ENCODE measurements around the gene USP34.

USP34 gene

DNA sequence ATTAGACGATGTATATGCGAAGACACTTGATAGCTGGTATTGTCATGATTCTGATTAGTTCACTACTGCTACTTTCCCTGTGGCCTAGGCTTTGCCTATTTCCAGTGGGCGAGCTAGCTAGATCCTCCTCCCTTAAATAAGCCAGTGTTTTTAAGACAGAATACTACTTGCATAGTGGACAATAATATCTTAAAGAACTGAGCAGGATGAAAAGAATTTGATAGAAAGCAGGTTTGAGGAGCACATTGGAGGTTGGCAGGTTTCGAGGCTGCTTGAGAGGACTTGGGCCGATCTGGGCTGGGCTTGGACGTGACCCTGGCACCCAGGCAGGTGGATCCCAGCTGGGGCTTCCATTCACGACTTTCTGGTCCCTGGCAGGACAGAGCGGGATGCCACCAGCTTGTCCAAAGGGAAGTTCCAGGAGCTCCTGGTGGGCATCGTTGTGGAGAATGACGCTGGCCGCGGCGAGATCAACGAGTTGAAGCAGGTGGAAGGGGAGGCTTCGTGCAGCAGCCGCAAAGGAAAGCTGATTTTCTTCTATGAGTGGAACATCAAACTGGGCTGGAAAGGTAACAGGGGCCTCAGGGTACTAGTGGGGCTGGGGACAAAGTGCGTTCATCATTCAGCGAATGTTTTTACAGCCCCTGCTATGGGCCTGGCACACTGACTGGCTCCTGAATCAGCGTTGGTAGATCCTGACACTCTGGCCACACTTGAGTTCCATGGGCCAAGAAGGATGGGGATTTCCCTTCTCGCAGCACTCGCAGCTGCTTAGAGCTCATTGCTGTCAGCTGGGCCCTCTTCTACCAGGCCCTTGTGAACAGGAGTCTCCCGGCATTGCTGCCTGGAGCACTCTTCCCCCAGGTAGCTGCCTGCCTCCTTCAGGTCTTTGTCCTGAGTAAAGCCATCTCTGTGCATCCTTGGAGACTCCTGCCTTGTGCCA is 292.0 kb downstream of the USP34 start:
- H3K18ac ChIP-seq (ENCODE audit: low read depth in 1 of 2, low read length in 2 of 2), result peak overlapping the region in 1 of 2 experiments; percentile 30
- peaks cover 24 to 43% of the 10 kb centered on the region in 2 experiments for H3K36me3 ChIP-seq (ENCODE audit: control insufficient read depth in 1 of 2, insufficient read depth in 2 of 2, low read depth in 1 of 2, low read length in 2 of 2)

DNA sequence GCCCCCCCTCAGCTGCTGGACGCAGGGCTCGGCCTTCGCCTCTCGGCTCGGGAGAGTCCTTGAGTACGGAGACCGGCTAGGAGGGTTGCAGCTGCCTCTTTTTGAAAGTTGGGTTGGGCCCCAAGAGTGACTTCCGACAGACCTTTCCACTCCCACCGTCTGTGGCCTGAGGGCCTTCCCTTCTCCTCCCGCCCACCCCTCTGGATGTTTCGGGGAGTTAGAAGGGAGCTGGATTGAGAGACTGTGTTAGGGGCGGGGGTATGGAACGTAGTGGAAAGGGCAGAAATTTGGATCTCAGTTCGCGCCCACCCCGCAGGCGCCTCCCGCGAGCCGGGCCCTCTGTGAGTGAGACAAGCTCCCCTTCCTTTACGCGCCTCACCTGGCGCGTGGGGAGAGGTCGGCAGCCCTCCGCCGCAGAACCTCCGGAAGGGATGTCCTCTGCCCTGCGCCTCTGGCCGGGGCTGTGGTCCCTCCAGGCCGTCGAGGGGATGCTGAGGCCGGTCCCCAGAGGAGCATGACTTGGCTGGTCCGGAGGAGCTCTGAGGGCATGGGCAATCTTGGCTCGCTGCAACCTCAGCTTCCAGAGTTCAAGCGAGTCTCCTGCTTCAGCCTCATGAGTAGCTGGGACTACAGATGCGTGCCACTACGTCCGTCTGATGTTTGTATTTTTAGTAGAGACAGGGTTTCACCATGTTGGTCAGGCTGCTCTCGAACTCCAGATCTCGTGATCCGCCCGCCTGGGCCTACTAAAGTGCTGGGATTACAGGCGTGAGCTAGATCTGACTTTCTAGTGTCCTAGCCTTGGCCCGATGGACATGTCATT is 292.9 kb downstream of the USP34 start:
- Histone ChIP-seq H3K23ac (ENCODE audit: low read length in 2 of 2) (peak overlapping the region in 1 of 2 experiments; percentile 56), H2BK12ac (ENCODE audit: low read length in 2 of 2) (peak overlapping the region in 1 of 2 experiments; percentile 11), H2BK15ac (ENCODE audit: low read depth, poor library complexity, severe bottlenecking) (no peak overlapping the region), H3K79me1 (replicated peaks; ENCODE audit: low read length, poor library complexity, severe bottlenecking) (peaks cover 22% of the 10 kb centered on the region), H2BK120ac (ENCODE audit: low read depth, low read length) (peak overlapping the region; percentile 89), H2BK5ac (ENCODE audit: low read depth, low read length, poor library complexity, severe bottlenecking) (peak overlapping the region; percentile 26), H3K36me3 (ENCODE audit: control insufficient read depth in 1 of 2, insufficient read depth in 2 of 2, low read depth in 1 of 2, low read length in 2 of 2) (peaks cover 22 to 34% of the 10 kb centered on the region in 2 experiments), H3K18ac (ENCODE audit: low read depth in 1 of 2, low read length in 2 of 2) (peak overlapping the region; percentile 94 to 95), H4K8ac (ENCODE audit: low read length) (peak overlapping the region; percentile 97), H3K4me1 (ENCODE audit: control insufficient read depth, insufficient read depth, low read depth, low read length) (peaks cover 29% of the 10 kb centered on the region), H3K27me3 (ENCODE audit: control insufficient read depth in 1 of 2, insufficient read depth in 1 of 2, low read length in 2 of 2) (no peaks in the 10 kb centered on the region), H3K9me3 (ENCODE audit: control insufficient read depth, low read length) (no peaks in the 10 kb centered on the region), H3K4me3 (ENCODE audit: insufficient read depth in 1 of 2, low read depth in 1 of 2, low read length in 2 of 2) (peak overlapping the region; percentile 71 to 79), H3K4ac (ENCODE audit: low read depth in 1 of 2, low read length in 2 of 2) (peak overlapping the region; percentile 70 to 92), H2AFZ (ENCODE audit: low read depth, low read length) (no peak overlapping the region), H2AK5ac (ENCODE audit: low read length, severe bottlenecking) (peak overlapping the region; percentile 54), H3K27ac (ENCODE audit: low read length, poor library complexity, severe bottlenecking) (no peak overlapping the region), H3K14ac (ENCODE audit: low read length in 2 of 2) (peak overlapping the region; percentile 84 to 90), H3K4me2 (ENCODE audit: low read length, poor library complexity, severe bottlenecking) (peak overlapping the region; percentile 76), H4K91ac (ENCODE audit: low read length) (peak overlapping the region; percentile 99), H3K9ac (ENCODE audit: low read length) (peak overlapping the region; percentile 95)
- WGBS, result 50% methylated on average over 39 of the region's 45 CpGs
- DNase-seq, result no peak

More for the DNA sequence above, 292.0 kb downstream of the USP34 start:
- no peak overlapping the region for H2AK5ac ChIP-seq (ENCODE audit: low read length, severe bottlenecking)
- H2BK5ac ChIP-seq (ENCODE audit: low read depth, low read length, poor library complexity, severe bottlenecking), result no peak overlapping the region
- H3K4me1 ChIP-seq (ENCODE audit: control insufficient read depth, insufficient read depth, low read depth, low read length), result peaks cover 29% of the 10 kb centered on the region
- H3K23ac ChIP-seq (ENCODE audit: low read length in 2 of 2), result no peak overlapping the region
- H3K4ac ChIP-seq (ENCODE audit: low read depth in 1 of 2, low read length in 2 of 2), result peak overlapping the region in 1 of 2 experiments; percentile 21
- H4K8ac ChIP-seq (ENCODE audit: low read length), result peak overlapping the region; percentile 10
- 96% methylated on average over 21 of the region's 22 CpGs for WGBS
- no peak overlapping the region for H3K4me2 ChIP-seq (ENCODE audit: low read length, poor library complexity, severe bottlenecking)
- peaks cover 25% of the 10 kb centered on the region for H3K79me1 ChIP-seq (replicated peaks; ENCODE audit: low read length, poor library complexity, severe bottlenecking)
- H3K27ac ChIP-seq (ENCODE audit: low read length, poor library complexity, severe bottlenecking), result peak overlapping the region; percentile 17
- H2BK120ac ChIP-seq (ENCODE audit: low read depth, low read length), result no peak overlapping the region
- H3K14ac ChIP-seq (ENCODE audit: low read length in 2 of 2), result no peak overlapping the region
- peak overlapping the region; percentile 95 for H3K9ac ChIP-seq (ENCODE audit: low read length)
- no peaks in the 10 kb centered on the region for H3K27me3 ChIP-seq (ENCODE audit: control insufficient read depth in 1 of 2, insufficient read depth in 1 of 2, low read length in 2 of 2)
- no peak overlapping the region for H2AFZ ChIP-seq (ENCODE audit: low read depth, low read length)
- H2BK12ac ChIP-seq (ENCODE audit: low read length in 2 of 2), result peak overlapping the region in 1 of 2 experiments; percentile 25
- peak; percentile 58 for DNase-seq
- peak overlapping the region in 1 of 2 experiments; percentile 79 for H3K4me3 ChIP-seq (ENCODE audit: insufficient read depth in 1 of 2, low read depth in 1 of 2, low read length in 2 of 2)
- no peak overlapping the region for H2BK15ac ChIP-seq (ENCODE audit: low read depth, poor library complexity, severe bottlenecking)
- no peaks in the 10 kb centered on the region for H3K9me3 ChIP-seq (ENCODE audit: control insufficient read depth, low read length)
- H4K91ac ChIP-seq (ENCODE audit: low read length), result peak overlapping the region; percentile 27

DNA sequence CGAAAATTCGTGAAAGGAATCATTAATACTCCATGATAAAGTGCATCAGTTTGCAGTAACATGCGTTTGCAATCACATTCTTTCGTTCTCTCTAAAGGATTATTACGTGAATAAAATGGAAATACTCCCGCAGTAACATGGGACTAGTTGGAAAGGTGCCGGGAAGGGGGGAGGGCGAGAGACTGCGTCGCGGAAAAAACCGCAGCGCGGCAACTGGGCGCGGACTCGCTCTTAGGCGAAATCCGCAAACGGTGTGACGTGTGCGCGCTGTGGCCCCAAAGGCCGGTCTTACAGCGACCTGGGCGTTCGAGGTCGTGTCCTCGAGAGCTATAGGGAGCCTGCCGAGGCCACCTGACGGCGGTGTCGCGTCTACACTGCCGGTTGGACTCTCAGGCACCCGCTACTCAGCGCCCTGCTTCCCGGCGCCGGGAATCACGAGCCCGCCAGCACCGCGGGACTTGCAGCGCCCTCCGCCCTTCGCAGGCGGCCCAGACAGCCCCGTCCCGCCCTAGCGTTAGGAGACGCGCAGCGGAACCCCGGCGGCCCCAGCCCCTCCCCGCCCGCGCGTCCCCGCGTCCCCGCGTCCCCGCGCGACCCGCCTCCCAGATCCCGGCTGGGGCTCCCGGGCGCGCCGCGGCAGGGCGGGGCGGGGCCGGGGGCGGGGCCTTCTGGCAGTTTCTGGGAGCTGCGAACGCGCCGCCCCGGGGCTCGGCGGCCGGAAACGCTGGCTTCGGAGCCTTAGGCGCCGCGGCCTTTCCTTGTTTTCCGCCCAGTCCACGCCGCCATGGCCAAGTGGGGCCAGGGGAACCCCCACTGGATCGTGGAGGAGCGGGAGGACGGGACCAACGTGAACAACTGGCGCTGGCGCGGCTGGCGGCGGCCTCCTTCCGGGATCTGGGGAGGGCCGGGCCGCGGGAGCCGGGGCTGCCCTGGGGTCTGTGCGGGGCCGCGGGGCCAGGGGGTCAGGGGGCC is 293.8 kb downstream of the USP34 start:
- Histone ChIP-seq H4K8ac (ENCODE audit: low read length) (peak overlapping the region; percentile 97), H2BK5ac (ENCODE audit: low read depth, low read length, poor library complexity, severe bottlenecking) (peak overlapping the region; percentile 35), H2BK12ac (ENCODE audit: low read length in 2 of 2) (peak overlapping the region in 1 of 2 experiments; percentile 85), H3K36me3 (ENCODE audit: control insufficient read depth in 1 of 2, insufficient read depth in 2 of 2, low read depth in 1 of 2, low read length in 2 of 2) (peaks cover 17 to 25% of the 10 kb centered on the region in 2 experiments), H3K18ac (ENCODE audit: low read depth in 1 of 2, low read length in 2 of 2) (peak overlapping the region; percentile 94 to 95), H3K79me1 (replicated peaks; ENCODE audit: low read length, poor library complexity, severe bottlenecking) (peaks cover 17% of the 10 kb centered on the region), H3K9me3 (ENCODE audit: control insufficient read depth, low read length) (no peaks in the 10 kb centered on the region), H4K91ac (ENCODE audit: low read length) (peak overlapping the region; percentile 99), H2AFZ (ENCODE audit: low read depth, low read length) (peak overlapping the region; percentile 68), H3K27ac (ENCODE audit: low read length, poor library complexity, severe bottlenecking) (peak overlapping the region; percentile 59), H3K4me1 (ENCODE audit: control insufficient read depth, insufficient read depth, low read depth, low read length) (peaks cover 29% of the 10 kb centered on the region), H3K4me3 (ENCODE audit: insufficient read depth in 1 of 2, low read depth in 1 of 2, low read length in 2 of 2) (peak overlapping the region; percentile 71 to 79), H2BK15ac (ENCODE audit: low read depth, poor library complexity, severe bottlenecking) (peak overlapping the region; percentile 49), H3K9ac (ENCODE audit: low read length) (peak overlapping the region; percentile 99), H3K27me3 (ENCODE audit: control insufficient read depth in 1 of 2, insufficient read depth in 1 of 2, low read length in 2 of 2) (no peaks in the 10 kb centered on the region), H2AK5ac (ENCODE audit: low read length, severe bottlenecking) (no peak overlapping the region), H2BK120ac (ENCODE audit: low read depth, low read length) (peak overlapping the region; percentile 89), H3K4me2 (ENCODE audit: low read length, poor library complexity, severe bottlenecking) (peak overlapping the region; percentile 84), H3K4ac (ENCODE audit: low read depth in 1 of 2, low read length in 2 of 2) (peak overlapping the region; percentile 76 to 92), H3K14ac (ENCODE audit: low read length in 2 of 2) (peak overlapping the region; percentile 90 to 97), H3K23ac (ENCODE audit: low read length in 2 of 2) (peak overlapping the region in 1 of 2 experiments; percentile 10)
- peak; percentile 94 for DNase-seq
- 3% methylated on average over 94 of the region's 111 CpGs for WGBS

Measured in mesenchymal stem cell (in vitro differentiated cells and primary cell).